Ishikawa (cell line): Measurements from ENCODE around the gene DOCK2.

ENCODE experiments used
- CEBPB ChIP-seq: IDR thresholded peaks from 2 replicates; pipeline ENCODE4 v1.6.1; 2012
- CREB1 ChIP-seq: IDR thresholded peaks from 2 replicates; pipeline ENCODE4 v1.6.1; 2012; ENCODE audit warnings: low read depth
- EGR1 ChIP-seq: IDR thresholded peaks from 2 replicates; pipeline ENCODE4 v1.6.1; 2012
- EP300 ChIP-seq: IDR thresholded peaks from 2 replicates; pipeline ENCODE4 v1.6.1; 2012; ENCODE audit warnings: borderline replicate concordance
- FOXM1 ChIP-seq: IDR thresholded peaks from 2 replicates; pipeline ENCODE4 v1.6.1; 2012; ENCODE audit warnings: low read depth, borderline replicate concordance
- NFIC ChIP-seq: IDR thresholded peaks from 2 replicates; pipeline ENCODE4 v1.6.1; 2012
- RAD21 ChIP-seq: IDR thresholded peaks from 2 replicates; pipeline ENCODE4 v1.6.1; 2012; ENCODE audit warnings: low read depth
- TAF1 ChIP-seq: IDR thresholded peaks from 2 replicates; pipeline ENCODE4 v1.6.1; 2012; ENCODE audit warnings: low read depth, mild to moderate bottlenecking
- TCF12 ChIP-seq: IDR thresholded peaks from 2 replicates; pipeline ENCODE4 v1.6.1; 2012; ENCODE audit warnings: low read depth
- TEAD4 ChIP-seq: IDR thresholded peaks from 2 replicates; pipeline ENCODE4 v1.6.1; 2012
- YY1 ChIP-seq: IDR thresholded peaks from 2 replicates; pipeline ENCODE4 v1.6.1; 2012; ENCODE audit warnings: low read depth
- ZBTB7A ChIP-seq: IDR thresholded peaks from 2 replicates; pipeline ENCODE4 v1.6.1; 2012; ENCODE audit warnings: low read depth
- TF ChIP-seq, protein P1 (sequence below): IDR thresholded peaks from 2 replicates; pipeline ENCODE4 v1.6.1; 2012
- TF ChIP-seq, protein P2 (sequence below): IDR thresholded peaks from 2 replicates; pipeline ENCODE4 v1.6.1; 2012; ENCODE audit warnings: low read depth, mild to moderate bottlenecking
- TF ChIP-seq, protein P3 (sequence below): IDR thresholded peaks from 2 replicates; pipeline ENCODE4 v1.6.1; 2012

Gene DOCK2

DNA sequence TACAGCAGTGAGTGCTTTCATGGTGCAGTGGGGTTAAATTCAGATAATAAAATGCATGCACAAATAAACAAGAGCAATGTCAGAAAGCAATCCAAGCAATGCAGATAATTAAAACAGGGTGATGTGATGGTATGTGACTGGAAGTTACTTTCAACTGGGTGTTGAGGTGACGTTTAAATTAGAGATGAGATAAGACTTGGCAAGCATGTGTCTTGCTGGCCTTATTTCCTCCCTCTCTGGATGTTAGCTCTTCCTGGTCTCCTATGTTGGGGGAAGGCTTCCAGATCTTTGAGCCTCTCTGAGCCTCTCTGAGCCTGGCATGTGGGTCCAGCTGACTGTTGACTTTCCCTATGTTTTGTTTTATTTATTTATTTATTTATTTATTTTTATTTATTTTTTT lies 54.4 kb downstream of the DOCK2 start:
- TF ChIP-seq YY1: no peak
- TF ChIP-seq TEAD4: no peak
- TF ChIP-seq CEBPB: no peak
- no peak for TF ChIP-seq ZBTB7A
- TF ChIP-seq RAD21: no peak
- TF ChIP-seq FOXM1: no peak
- no peak for TF ChIP-seq NFIC
- TF ChIP-seq, protein P1, sequence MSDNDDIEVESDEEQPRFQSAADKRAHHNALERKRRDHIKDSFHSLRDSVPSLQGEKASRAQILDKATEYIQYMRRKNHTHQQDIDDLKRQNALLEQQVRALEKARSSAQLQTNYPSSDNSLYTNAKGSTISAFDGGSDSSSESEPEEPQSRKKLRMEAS: no peak
- no peak for TF ChIP-seq CREB1
- no peak for TF ChIP-seq TCF12
- no peak for TF ChIP-seq EGR1
- TF ChIP-seq, protein P2, sequence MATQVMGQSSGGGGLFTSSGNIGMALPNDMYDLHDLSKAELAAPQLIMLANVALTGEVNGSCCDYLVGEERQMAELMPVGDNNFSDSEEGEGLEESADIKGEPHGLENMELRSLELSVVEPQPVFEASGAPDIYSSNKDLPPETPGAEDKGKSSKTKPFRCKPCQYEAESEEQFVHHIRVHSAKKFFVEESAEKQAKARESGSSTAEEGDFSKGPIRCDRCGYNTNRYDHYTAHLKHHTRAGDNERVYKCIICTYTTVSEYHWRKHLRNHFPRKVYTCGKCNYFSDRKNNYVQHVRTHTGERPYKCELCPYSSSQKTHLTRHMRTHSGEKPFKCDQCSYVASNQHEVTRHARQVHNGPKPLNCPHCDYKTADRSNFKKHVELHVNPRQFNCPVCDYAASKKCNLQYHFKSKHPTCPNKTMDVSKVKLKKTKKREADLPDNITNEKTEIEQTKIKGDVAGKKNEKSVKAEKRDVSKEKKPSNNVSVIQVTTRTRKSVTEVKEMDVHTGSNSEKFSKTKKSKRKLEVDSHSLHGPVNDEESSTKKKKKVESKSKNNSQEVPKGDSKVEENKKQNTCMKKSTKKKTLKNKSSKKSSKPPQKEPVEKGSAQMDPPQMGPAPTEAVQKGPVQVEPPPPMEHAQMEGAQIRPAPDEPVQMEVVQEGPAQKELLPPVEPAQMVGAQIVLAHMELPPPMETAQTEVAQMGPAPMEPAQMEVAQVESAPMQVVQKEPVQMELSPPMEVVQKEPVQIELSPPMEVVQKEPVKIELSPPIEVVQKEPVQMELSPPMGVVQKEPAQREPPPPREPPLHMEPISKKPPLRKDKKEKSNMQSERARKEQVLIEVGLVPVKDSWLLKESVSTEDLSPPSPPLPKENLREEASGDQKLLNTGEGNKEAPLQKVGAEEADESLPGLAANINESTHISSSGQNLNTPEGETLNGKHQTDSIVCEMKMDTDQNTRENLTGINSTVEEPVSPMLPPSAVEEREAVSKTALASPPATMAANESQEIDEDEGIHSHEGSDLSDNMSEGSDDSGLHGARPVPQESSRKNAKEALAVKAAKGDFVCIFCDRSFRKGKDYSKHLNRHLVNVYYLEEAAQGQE: no peak
- no peak for TF ChIP-seq EP300
- TF ChIP-seq, protein P3, sequence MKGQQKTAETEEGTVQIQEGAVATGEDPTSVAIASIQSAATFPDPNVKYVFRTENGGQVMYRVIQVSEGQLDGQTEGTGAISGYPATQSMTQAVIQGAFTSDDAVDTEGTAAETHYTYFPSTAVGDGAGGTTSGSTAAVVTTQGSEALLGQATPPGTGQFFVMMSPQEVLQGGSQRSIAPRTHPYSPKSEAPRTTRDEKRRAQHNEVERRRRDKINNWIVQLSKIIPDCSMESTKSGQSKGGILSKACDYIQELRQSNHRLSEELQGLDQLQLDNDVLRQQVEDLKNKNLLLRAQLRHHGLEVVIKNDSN: no peak
- no peak for TF ChIP-seq TAF1

DNA sequence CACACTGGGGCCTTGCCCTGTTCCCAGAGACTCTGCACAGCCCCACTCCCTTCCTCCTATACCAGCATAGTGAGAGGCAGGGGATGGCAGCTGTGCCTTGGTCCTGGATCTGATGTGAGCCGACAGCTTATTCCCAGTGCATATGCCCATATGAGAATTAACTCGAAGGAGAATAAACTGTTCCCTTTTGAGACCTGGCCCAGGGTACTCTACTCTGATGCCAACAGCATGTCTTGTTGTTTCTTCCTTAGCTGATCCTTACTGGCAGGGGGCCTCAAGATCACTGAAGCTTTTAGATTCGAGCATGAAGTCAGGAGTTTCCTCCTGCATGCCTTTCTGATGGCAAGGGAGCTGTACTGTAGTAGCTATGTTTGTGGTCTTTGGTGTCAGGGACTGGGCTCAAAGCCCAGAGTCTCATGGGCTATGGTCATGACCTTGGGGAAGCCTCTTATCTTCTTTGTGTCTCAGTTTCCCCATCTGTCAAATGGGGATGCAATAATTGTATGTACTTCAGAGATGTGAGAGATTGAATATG lies 57.1 kb downstream of the DOCK2 start:
- TF ChIP-seq, protein P3: no peak
- TF ChIP-seq EP300 (no peak), TCF12 (no peak), NFIC (no peak), CEBPB (no peak), YY1 (no peak), ZBTB7A (no peak), RAD21 (no peak), TAF1 (no peak), FOXM1 (no peak)
- TF ChIP-seq, protein P1: no peak
- TF ChIP-seq, protein P2: no peak

DNA sequence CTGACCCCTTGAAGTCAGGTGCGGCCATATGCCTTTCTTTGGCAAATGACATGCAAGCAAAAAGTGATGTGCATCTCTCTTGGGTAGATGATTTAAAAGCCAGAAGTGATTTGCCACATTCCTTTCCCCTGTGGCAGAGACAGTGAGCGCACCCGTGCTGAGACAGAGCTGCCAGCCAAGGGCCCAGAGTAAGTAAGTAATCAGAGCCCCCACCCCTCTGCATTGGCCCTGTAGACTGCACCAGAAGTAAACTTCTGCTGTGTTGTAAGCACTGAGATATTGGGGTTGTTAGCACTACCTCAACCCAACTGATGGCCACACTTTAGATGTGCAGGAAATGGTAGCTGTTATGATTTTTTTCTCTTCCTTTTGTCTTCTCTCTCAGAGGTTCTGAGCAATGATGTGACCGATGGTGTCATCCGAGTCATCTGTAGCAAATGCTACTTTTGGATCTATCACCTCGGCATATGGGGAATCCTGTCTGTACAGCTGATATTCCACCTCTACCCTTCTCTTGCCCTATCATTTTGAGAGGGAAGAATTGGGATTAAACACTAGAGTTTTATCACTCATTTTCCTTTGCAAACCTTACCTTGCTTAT lies 58.0 kb downstream of the DOCK2 start:
- no peak for TF ChIP-seq EP300

DNA sequence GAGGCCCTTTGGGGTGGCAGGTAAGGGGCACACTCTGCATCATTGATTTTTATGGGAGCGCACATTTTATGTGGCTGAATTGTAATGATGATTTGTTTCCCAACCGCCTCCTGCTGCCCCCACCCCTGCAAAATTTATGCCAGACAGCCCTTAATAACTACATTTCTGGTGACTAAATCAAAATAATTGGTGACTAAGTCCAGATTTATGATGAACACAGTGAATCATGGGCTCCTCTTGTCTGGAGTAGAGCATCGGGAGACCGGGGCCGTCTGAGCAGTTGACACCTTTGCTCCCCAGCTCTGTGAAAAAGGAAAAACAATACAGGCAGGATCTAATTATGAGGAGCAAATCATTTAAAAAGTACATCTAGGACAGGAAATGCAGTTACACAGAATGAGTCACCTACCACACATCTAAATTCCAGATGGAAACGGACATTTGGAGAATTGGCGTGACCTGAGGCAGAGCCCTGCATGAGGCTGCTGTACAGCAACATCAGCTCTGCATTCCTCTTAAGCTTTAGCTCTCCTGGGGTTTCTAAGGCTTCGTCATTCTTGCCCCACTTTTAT lies 58.9 kb downstream of the DOCK2 start:
- TF ChIP-seq, protein P2: no peak
- no peak for TF ChIP-seq RAD21
